Psoas muscle (tissue), 8 donors: ENCODE data around the gene KIAA1217. TPM values are rescaled to one million over a fixed set of nuclear protein-coding genes. Genes with fewer than 3 reads are reported as not detected.

Experiments used
- ATAC-seq, 4 donors: fragments of 200-7000 bp; cut with Tn5 transposase; one replicate each; pipeline ENCODE4 v1.9.1; 2020; ENCODE audit warnings: moderate library complexity in 3 of 4, mild to moderate bottlenecking in 2 of 4
- DNase-seq, 2 donors: peaks; one replicate each; pipeline ENCODE4 v3.0.0-alpha.2; 2020
- H3K27ac ChIP-seq: fragments of 200-600 bp; one replicate; pipeline ENCODE4 v1.8.0; 2022
- H3K27me3 ChIP-seq, 3 donors: fragments of 200-600 bp in 1 of 3; one replicate each; pipeline versions ENCODE4 v1.6.1 to v1.8.0; 2013 to 2022; ENCODE audit warnings: low read length in 2 of 3, mild to moderate bottlenecking in 2 of 3, moderate library complexity in 1 of 3; ENCODE audit not compliant: insufficient read depth in 3 of 3
- H3K36me3 ChIP-seq, 2 donors: fragments of 200-600 bp in 1 of 2; one replicate each; pipeline versions ENCODE4 v1.6.1 to v1.8.0; 2013 to 2022; ENCODE audit warnings: low read depth in 1 of 2, mild to moderate bottlenecking in 1 of 2, moderate library complexity in 1 of 2; ENCODE audit not compliant: insufficient read depth in 1 of 2
- H3K4me1 ChIP-seq: fragments of 200-600 bp; one replicate; pipeline ENCODE4 v1.8.0; 2022
- H3K4me3 ChIP-seq: fragments of 200-600 bp; one replicate; pipeline ENCODE4 v1.8.0; 2022; ENCODE audit warnings: mild to moderate bottlenecking
- H3K9me3 ChIP-seq: fragments of 200-600 bp; one replicate; pipeline ENCODE4 v1.8.0; 2022
- WGBS, 3 donors: extraction: QIAGEN DNeasy Blood & Tissue Kit; methylation state at CpG; one replicate each; pipeline versions ENCODE4 v1.1.6 to v1.1.7; 2013; 5-methylcytosine and 5-hydroxymethylcytosine counted together
- intact Hi-C, 2 donors: fragments of 100-400 bp; cut with DNase I; formaldehyde crosslinking; loops; one replicate each; pipeline versions ENCODE4 v1.11.0 to v1.14.2; 2022
- polyA plus RNA-seq, 3 donors: library from polyadenylated mRNA; stranded (reverse); fragments of 200-250 nt; gene quantifications; one replicate each; pipeline ENCODE4 v1.2.3, GENCODE V29; 2013
- total RNA-seq, 4 donors: library from RNA; stranded (reverse); fragmentation: NEBNext Ultra II Directional in 2 of 4; extraction: Animal tissue kit (Norgen Biotek cat#: 25700) in 2 of 4; gene quantifications; one replicate each; pipeline versions ENCODE4 v1.2.1 to v1.2.4, GENCODE V29; 2021 to 2023
- TF ChIP-seq, protein P1 (sequence below): fragments of 200-600 bp; IDR thresholded peaks from one replicate; pipeline ENCODE4 v1.8.0; 2022; ENCODE audit warnings: antibody characterized with exemption
- donor health status: healthy with polysubstance abuse.
- donor health status: DM: no; HTN: no; CAD: no; lungs with moderate emphysema.
- donor health status: Bipolar disorder and iron deficiency.
- donor health status: healthy.
- donor health status: DM: yes; HTN: yes; CAD: no.
- donor health status: DM: no; HTN: no; CAD: no.
- donor health status: DM: no; HTN: no; CAD: no.
- donor health status: DM: yes; HTN: yes; CAD: no.

Gene KIAA1217
- total and polyA plus RNA-seq, 7 donors = 8.9 to 169 (median 65.9) TPM

DNA sequence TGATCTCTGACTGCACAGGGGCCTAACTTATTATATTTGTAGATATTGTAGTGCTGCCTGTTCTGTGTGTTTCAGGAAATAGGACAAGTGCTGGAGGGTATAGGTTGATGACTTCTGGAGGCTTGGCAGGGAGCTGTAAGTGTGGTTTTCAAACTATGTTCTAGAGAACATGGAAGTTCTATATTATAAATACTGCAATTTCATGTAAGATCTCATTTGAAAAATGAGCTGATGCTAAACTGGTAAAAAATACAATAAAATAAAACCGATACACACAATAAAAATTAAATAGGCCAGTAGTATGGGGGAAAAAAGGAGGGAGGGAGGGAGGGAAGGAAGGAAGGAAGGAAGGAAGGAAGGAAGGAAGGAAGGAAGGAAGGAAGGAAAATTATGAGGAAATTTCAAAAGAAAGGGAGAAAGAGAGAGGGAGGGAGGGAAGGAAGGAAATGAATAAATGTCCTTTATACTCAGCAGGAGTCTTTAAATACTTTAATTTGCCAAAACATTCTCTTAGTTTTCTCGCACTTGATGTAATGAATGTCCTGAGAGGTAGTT, 181.3 kb downstream of the KIAA1217 start:
- 91 to 100% (median 96%) methylated on average over 2 of the region's 2 CpGs for WGBS, 3 donors
- no peak for DNase-seq
- Histone ChIP-seq H3K27ac (no peak overlapping the region), H3K9me3 (no peaks in the 10 kb centered on the region), H3K4me1 (peaks cover 6% of the 10 kb centered on the region), H3K4me3 (no peak overlapping the region), H3K36me3 (peaks cover 2 to 10% of the 10 kb centered on the region in 2 donors), H3K27me3 (no peaks in the 10 kb centered on the region)
- intact Hi-C loops = no loop called here
- TF ChIP-seq, protein P1, sequence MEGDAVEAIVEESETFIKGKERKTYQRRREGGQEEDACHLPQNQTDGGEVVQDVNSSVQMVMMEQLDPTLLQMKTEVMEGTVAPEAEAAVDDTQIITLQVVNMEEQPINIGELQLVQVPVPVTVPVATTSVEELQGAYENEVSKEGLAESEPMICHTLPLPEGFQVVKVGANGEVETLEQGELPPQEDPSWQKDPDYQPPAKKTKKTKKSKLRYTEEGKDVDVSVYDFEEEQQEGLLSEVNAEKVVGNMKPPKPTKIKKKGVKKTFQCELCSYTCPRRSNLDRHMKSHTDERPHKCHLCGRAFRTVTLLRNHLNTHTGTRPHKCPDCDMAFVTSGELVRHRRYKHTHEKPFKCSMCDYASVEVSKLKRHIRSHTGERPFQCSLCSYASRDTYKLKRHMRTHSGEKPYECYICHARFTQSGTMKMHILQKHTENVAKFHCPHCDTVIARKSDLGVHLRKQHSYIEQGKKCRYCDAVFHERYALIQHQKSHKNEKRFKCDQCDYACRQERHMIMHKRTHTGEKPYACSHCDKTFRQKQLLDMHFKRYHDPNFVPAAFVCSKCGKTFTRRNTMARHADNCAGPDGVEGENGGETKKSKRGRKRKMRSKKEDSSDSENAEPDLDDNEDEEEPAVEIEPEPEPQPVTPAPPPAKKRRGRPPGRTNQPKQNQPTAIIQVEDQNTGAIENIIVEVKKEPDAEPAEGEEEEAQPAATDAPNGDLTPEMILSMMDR = no peak
- no peak for ATAC-seq

DNA sequence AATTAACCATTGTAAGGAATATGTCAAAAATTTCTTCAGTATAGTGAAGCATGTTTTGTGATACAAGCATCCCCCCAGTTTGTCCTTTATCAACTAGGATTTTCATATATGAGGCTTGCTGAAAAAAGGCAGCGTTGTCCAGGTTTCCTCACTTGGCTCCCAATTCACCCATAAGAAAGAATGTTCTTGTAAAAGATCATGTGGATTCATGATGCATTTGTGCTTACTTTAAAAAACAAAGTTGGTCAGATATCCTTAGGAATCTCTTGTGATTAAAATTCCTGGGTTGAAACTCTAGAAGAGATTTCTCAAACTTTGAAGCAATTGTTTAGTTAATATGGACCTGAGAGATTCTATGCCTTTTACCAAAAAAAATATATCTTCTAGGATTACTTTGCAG, 181.8 kb downstream of the KIAA1217 start:
- 97 to 100% (median 97%) methylated on average over 1 of the region's 1 CpG for WGBS, 3 donors
- H3K36me3 ChIP-seq = peaks cover 2 to 10% of the 10 kb centered on the region in 2 donors
- peaks cover 1% of the 10 kb centered on the region for H3K4me1 ChIP-seq
- intact Hi-C loops = no loop called here
- no peak overlapping the region for H3K27ac ChIP-seq
- H3K4me3 ChIP-seq = no peak overlapping the region
- H3K9me3 ChIP-seq = no peaks in the 10 kb centered on the region
- DNase-seq (no peak), ATAC-seq (no peak)
- TF ChIP-seq, protein P1 = no peak
- no peaks in the 10 kb centered on the region for H3K27me3 ChIP-seq

DNA sequence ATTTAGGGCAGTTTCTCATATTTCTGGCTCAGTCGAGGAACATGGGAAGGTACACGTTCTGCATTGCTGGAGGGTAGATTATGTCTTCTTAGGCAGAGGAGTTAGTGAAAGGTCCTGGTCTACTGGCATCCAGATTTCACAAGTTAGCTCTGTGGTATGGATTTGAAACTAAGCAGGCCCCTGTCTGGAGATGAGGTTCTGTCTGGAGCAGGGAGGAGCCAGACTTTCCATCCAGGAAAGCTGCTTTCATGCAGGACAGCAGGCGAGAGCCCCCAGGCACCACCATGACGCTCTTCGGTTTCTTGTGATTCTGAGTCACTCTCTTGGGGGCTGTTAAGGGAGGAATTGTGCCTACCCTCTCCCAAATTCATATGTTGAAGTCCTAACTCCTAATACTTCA, 184.3 kb downstream of the KIAA1217 start:
- 76 to 87% (median 82%) methylated on average over 5 of the region's 5 CpGs for WGBS, 3 donors
- TF ChIP-seq, protein P1 = no peak
- Histone ChIP-seq H3K27ac (no peak overlapping the region), H3K36me3 (peaks cover 2 to 10% of the 10 kb centered on the region in 2 donors), H3K4me1 (no peaks in the 10 kb centered on the region), H3K4me3 (no peak overlapping the region), H3K9me3 (no peaks in the 10 kb centered on the region), H3K27me3 (no peaks in the 10 kb centered on the region)
- intact Hi-C loops = no loop called here
- ATAC-seq (peak in 1 of 4 donors; percentile 26), DNase-seq (no peak)

DNA sequence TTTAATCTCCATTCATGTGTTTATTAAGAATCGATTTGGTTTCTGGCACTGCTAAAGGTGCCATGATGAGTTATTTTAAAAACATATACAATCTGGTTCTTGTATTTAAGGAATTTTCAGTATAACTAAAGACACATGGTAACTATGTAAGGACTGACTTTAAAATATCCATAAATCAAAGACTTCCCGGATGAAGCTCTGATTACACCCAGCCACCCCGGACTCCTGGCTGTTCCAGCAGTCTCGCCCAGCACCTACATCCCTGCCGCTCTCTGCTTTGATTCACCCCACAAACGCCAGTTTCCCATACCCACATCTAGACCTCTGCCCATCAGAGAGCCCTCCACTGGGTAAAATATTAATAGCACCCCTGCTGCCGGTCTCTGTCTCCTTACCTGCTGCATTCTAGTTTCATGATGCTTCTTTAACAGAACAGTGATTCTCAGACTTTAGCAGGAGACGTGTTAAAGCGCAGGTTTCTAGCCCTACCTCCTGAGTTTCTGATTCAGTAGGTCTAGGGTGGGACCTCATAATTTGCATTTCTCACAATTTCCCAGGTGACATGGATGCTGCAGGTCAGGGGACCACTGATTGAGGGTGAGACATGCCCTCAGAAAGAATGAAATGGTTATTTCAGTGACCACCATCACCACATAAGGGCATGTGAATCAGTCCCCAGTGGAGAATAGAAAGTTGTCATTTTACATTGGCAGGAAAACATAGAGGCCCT, 185.7 kb downstream of the KIAA1217 start:
- H3K27me3 ChIP-seq = no peaks in the 10 kb centered on the region
- H3K27ac ChIP-seq = no peak overlapping the region
- H3K4me1 ChIP-seq = no peaks in the 10 kb centered on the region
- H3K36me3 ChIP-seq = peaks cover 2 to 8% of the 10 kb centered on the region in 2 donors
- TF ChIP-seq, protein P1 = no peak
- intact Hi-C loops = no loop called here
- DNase-seq (no peak), ATAC-seq (peak in 1 of 4 donors; percentile 16)
- H3K4me3 ChIP-seq = no peak overlapping the region
- WGBS, 3 donors = 77 to 81% (median 78%) methylated on average over 9 of the region's 9 CpGs
- H3K9me3 ChIP-seq = no peaks in the 10 kb centered on the region
